Choroid plexus epithelial cell (primary cell): ENCODE data around the gene PLPPR3.
A peak's percentile ranks its signal among the peaks of the same experiment; 100 is the strongest.

ENCODE experiments used
- DNase-seq: peaks from one replicate; pipeline ENCODE4 v3.0.0-alpha.2; 2010; ENCODE audit warnings: low read depth
- H3K4me3 ChIP-seq: 2 replicates; pipeline ENCODE4 v1.5.1; 2011; ENCODE audit warnings: low read depth, mild to moderate bottlenecking, control low read depth, low read length, moderate library complexity
- CTCF ChIP-seq: conservative IDR thresholded peaks from 2 replicates; pipeline ENCODE4 v1.5.1; 2011; ENCODE audit warnings: low read depth, mild to moderate bottlenecking, control low read depth, inconsistent platforms, low read length, moderate library complexity

PLPPR3 gene

GRCh38 chr19:772730-773436 is 48.9 kb downstream of the PLPPR3 start:
- H3K4me3 ChIP-seq: no peak overlapping the region
- TF ChIP-seq CTCF: no peak
- DNase-seq: no peak

GRCh38 chr19:772063-772462 is 49.7 kb downstream of the PLPPR3 start:
- no peak overlapping the region for H3K4me3 ChIP-seq
- TF ChIP-seq CTCF: no peak
- DNase-seq: no peak

- DNase-seq: peak; percentile 69
- no peak overlapping the region for H3K4me3 ChIP-seq
- peak; percentile 78 for TF ChIP-seq CTCF
Measured at GRCh38 chr19:771332-771785, 50.4 kb downstream of the PLPPR3 start.

GRCh38 chr19:769616-770015 is 52.1 kb downstream of the PLPPR3 start:
- no peak overlapping the region for H3K4me3 ChIP-seq
- no peak for DNase-seq
- TF ChIP-seq CTCF: no peak

GRCh38 chr19:768424-768823 is 53.3 kb downstream of the PLPPR3 start:
- no peak overlapping the region for H3K4me3 ChIP-seq
- TF ChIP-seq CTCF: no peak
- peak; percentile 85 for DNase-seq

GRCh38 chr19:765179-765738 is 56.5 kb downstream of the PLPPR3 start:
- no peak for DNase-seq
- TF ChIP-seq CTCF: no peak
- H3K4me3 ChIP-seq: no peak overlapping the region

GRCh38 chr19:764301-764700 is 57.5 kb downstream of the PLPPR3 start:
- no peak overlapping the region for H3K4me3 ChIP-seq
- no peak for TF ChIP-seq CTCF
- no peak for DNase-seq
